Hepatocyte (in vitro differentiated cells): ENCODE measurements around the gene C2CD2L. TPM values are rescaled to one million over a fixed set of nuclear protein-coding genes. Genes with fewer than 3 reads are reported as not detected.

Experiments used
- DNase-seq: peaks from one replicate; pipeline ENCODE4 v3.0.0-alpha.2; 2016; ENCODE audit warnings: low spot score
- H2AFZ ChIP-seq: fragments of 200-600 bp; sonication (generic); 2 replicates; pipeline ENCODE4 v1.6.0; 2016; ENCODE audit warnings: antibody characterized with exemption, mild to moderate bottlenecking
- H3K27ac ChIP-seq: fragments of 200-600 bp; sonication (generic); 2 replicates; pipeline ENCODE4 v1.5.1; 2016; ENCODE audit warnings: mild to moderate bottlenecking
- H3K27me3 ChIP-seq: fragments of 200-600 bp; sonication (generic); 2 replicates; pipeline ENCODE4 v1.6.1; 2016
- H3K36me3 ChIP-seq: fragments of 200-600 bp; sonication (generic); replicated peaks from 2 replicates; pipeline ENCODE4 v1.5.1; 2016; ENCODE audit warnings: low read depth; ENCODE audit not compliant: insufficient read depth
- H3K4me1 ChIP-seq: fragments of 200-600 bp; sonication (generic); 2 replicates; pipeline ENCODE4 v1.5.1; 2016; ENCODE audit warnings: mild to moderate bottlenecking, moderate library complexity; ENCODE audit not compliant: insufficient read depth
- H3K4me2 ChIP-seq: fragments of 200-600 bp; sonication (generic); 2 replicates; pipeline ENCODE4 v1.6.0; 2016
- H3K4me3 ChIP-seq: fragments of 200-600 bp; sonication (generic); 2 replicates; pipeline ENCODE4 v1.5.1; 2016; ENCODE audit warnings: mild to moderate bottlenecking
- H3K79me2 ChIP-seq: fragments of 200-600 bp; sonication (generic); 2 replicates; pipeline ENCODE4 v1.6.0; 2017; ENCODE audit warnings: mild to moderate bottlenecking
- H3K9me2 ChIP-seq: fragments of 200-600 bp; sonication (generic); replicated peaks from 2 replicates; pipeline ENCODE4 v1.6.0; 2017; ENCODE audit warnings: mild to moderate bottlenecking; ENCODE audit not compliant: insufficient read depth
- H3K9me3 ChIP-seq: fragments of 200-600 bp; sonication (generic); 2 replicates; pipeline ENCODE4 v1.5.1; 2016; ENCODE audit warnings: low read depth, mild to moderate bottlenecking
- H4K20me1 ChIP-seq: fragments of 200-600 bp; sonication (generic); 2 replicates; pipeline ENCODE4 v1.6.0; 2016; ENCODE audit warnings: mild to moderate bottlenecking; ENCODE audit not compliant: insufficient read depth, poor library complexity, severe bottlenecking
- CTCF ChIP-seq: fragments of 200-600 bp; sonication (generic); IDR thresholded peaks from 2 replicates; pipeline ENCODE4 v1.5.1; 2016; ENCODE audit warnings: antibody characterized with exemption, mild to moderate bottlenecking; ENCODE audit not compliant: poor library complexity
- EZH2 ChIP-seq: fragments of 200-600 bp; sonication (generic); IDR thresholded peaks from 2 replicates; pipeline ENCODE4 v1.6.1; 2016; ENCODE audit warnings: antibody characterized with exemption, mild to moderate bottlenecking, borderline replicate concordance
- EZH2phosphoT487 ChIP-seq: fragments of 200-600 bp; sonication (generic); IDR thresholded peaks from one replicate; pipeline ENCODE4 v1.6.1; 2018; ENCODE audit warnings: antibody characterized with exemption, mild to moderate bottlenecking, low read depth, moderate library complexity; ENCODE audit not compliant: unreplicated experiment, severe bottlenecking
- WGBS: methylation state at CpG from one replicate; pipeline ENCODE4 v1.1.6; 2016; ENCODE audit warnings: low lambda C conversion rate; ENCODE audit errors: missing lambda C conversion rate; 5-methylcytosine and 5-hydroxymethylcytosine counted together
- polyA plus RNA-seq: library from polyadenylated mRNA; unstranded; fragments of >200 nt; fragmentation: Nextera tagmentation; extraction: Ambion mirVana; gene quantifications from 2 replicates; pipeline ENCODE4 v1.2.1, GENCODE V29; 2016
- total RNA-seq: library from RNA; depleted of rRNA; stranded (reverse); fragments of >200 nt; gene quantifications from 2 replicates; pipeline ENCODE4 v1.2.3, GENCODE V29; 2014

C2CD2L gene
- total and polyA plus RNA-seq, 2 experiments from 2014 or later: 7.4 to 9.7 TPM

DNA sequence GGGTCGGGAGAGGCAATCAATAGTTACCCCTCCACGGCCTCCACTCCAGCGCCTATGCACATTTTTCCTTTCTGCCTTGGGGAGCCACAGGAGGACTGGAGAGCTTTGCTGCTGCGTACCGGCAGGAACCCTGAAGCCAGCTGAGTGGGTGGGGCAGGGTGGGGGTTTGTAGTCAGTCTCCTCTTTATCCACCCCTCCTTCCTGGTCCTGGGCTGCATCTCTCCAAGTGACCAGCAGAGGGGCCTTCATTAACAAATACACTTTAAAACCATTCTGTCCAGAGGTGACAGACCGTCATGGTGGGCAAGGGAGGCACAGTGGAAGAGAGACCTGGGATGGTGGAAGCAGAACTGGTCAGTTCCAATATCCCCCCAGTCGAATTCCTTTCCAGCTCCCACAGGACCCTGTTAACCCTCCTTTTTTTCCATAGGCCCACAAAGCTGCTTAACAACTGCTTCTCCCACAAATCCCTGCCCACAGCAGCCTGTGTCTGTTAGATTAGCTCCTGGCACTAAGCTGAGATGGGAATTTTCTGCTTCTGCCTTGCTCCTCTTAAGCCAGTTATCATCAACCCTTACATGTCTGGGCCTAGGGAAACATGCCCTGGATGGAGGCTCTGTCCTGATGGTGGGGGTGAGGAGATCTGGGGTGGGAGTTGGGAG is 37.8 kb downstream of the C2CD2L start:
- DNase-seq: peak; percentile 87
- H3K9me2 ChIP-seq: no peaks in the 10 kb centered on the region
- H3K4me1 ChIP-seq: no peaks in the 10 kb centered on the region
- peaks cover 34% of the 10 kb centered on the region for H3K27me3 ChIP-seq
- TF ChIP-seq EZH2 (no peak), EZH2phosphoT487 (no peak), CTCF (peak; percentile 59)
- H3K4me2 ChIP-seq: peak overlapping the region; percentile 55
- no peaks in the 10 kb centered on the region for H3K36me3 ChIP-seq
- H3K9me3 ChIP-seq: no peaks in the 10 kb centered on the region
- no peaks in the 10 kb centered on the region for H3K79me2 ChIP-seq
- H2AFZ ChIP-seq: no peak overlapping the region
- WGBS: 14% methylated on average over 7 of the region's 7 CpGs
- no peaks in the 10 kb centered on the region for H4K20me1 ChIP-seq
- no peak overlapping the region for H3K27ac ChIP-seq
- H3K4me3 ChIP-seq: no peak overlapping the region

- Histone ChIP-seq H4K20me1 (no peaks in the 10 kb centered on the region), H3K27me3 (peaks cover 40% of the 10 kb centered on the region), H3K9me3 (no peaks in the 10 kb centered on the region), H3K36me3 (no peaks in the 10 kb centered on the region), H3K4me2 (no peak overlapping the region), H3K79me2 (no peaks in the 10 kb centered on the region), H3K4me3 (no peak overlapping the region), H3K27ac (no peak overlapping the region), H3K4me1 (no peaks in the 10 kb centered on the region), H3K9me2 (no peaks in the 10 kb centered on the region), H2AFZ (no peak overlapping the region)
- TF ChIP-seq CTCF (no peak), EZH2 (no peak), EZH2phosphoT487 (no peak)
- 65% methylated on average over 3 of the region's 3 CpGs for WGBS
- DNase-seq: no peak
Measured at GRCh38 chr11:119145551-119145950, 38.4 kb downstream of the C2CD2L start.

DNA sequence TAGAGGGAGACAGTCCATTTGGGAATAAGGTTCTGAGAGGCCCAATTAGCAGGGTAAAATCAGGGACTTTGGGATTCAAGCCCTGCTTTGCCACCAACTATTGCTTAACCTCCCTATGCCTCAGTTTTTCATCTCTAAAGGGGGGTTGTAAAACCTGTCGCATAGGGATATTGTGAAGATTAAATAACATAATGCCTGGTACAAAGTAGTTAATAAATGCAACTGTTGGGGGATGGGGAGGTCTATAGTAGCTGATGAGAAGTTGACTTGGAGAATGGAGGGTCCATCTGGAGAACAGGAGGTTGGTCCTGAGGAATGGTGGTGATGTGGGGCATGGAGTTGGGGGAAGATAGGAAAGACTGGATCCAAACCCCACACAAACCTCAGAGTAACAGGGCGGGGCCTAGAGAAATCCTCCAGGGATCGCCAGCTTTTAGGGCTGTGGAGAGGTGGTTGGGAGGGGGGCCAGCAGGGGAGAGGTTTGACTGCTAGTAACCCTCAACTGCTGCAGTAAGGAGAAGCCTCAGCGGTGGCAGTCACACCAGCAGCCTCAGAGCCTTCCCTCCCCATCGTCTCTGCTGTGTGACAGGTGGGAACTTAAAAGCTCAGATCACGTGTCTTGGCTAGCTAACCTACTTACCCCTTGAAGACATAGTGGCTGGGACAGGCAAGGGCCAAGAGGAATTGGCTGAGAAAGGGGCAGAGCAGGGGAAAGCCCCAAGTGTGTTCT is 40.6 kb downstream of the C2CD2L start:
- H3K36me3 ChIP-seq: no peaks in the 10 kb centered on the region
- H3K9me2 ChIP-seq: no peaks in the 10 kb centered on the region
- no peak overlapping the region for H3K4me3 ChIP-seq
- peaks cover 48% of the 10 kb centered on the region for H3K27me3 ChIP-seq
- no peaks in the 10 kb centered on the region for H3K4me1 ChIP-seq
- H4K20me1 ChIP-seq: no peaks in the 10 kb centered on the region
- H3K79me2 ChIP-seq: no peaks in the 10 kb centered on the region
- DNase-seq: no peak
- H2AFZ ChIP-seq: no peak overlapping the region
- H3K9me3 ChIP-seq: no peaks in the 10 kb centered on the region
- TF ChIP-seq EZH2phosphoT487: no peak
- no peak for TF ChIP-seq CTCF
- peak; percentile 8 for TF ChIP-seq EZH2
- no peak overlapping the region for H3K4me2 ChIP-seq
- WGBS: 44% methylated on average over 6 of the region's 6 CpGs
- no peak overlapping the region for H3K27ac ChIP-seq
